ENCODE measurements around the gene PCDH18. TPM values are rescaled to one million over a fixed set of nuclear protein-coding genes. Genes with fewer than 3 reads are reported as not detected.

The PCDH18 gene
- total and polyA plus RNA-seq, 2 donors from 2014 or later = 2.2 to 10.1 TPM

DNA sequence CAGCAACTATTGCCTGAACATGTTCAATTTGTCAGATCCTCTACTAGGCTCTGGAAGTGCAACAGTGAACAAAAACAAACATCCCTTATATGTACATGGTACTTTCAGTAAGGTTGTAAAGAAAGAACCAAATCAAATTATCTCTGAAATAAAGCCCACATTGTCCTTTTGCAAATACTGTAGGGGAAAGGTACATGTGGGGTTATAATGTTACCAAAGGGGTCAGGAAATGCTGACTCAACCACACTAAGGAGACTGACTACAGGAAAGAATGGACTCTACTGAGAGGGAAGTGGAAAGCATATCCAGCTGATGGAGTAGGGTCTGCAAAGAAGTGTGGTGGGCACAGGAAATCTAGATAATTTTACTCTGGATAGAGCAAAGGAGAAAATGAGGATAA lies 61.5 kb downstream of the PCDH18 start:
- Histone ChIP-seq H3K36me3 (ENCODE audit: control insufficient read depth in 2 of 3, insufficient read depth in 3 of 3, low read length in 3 of 3) (no peaks in the 10 kb centered on the region), H3K9ac (ENCODE audit: low read length in 3 of 3) (no peak overlapping the region), H3K27ac (ENCODE audit: low read depth in 2 of 2, low read length in 2 of 2) (no peak overlapping the region), H3K4me1 (ENCODE audit: control insufficient read depth in 2 of 3, insufficient read depth in 2 of 3, low read depth in 1 of 3, low read length in 3 of 3) (no peaks in the 10 kb centered on the region), H3K9me3 (ENCODE audit: control insufficient read depth in 2 of 3, insufficient read depth in 1 of 3, low read length in 3 of 3) (peaks cover 0 to 4% (median 0%) of the 10 kb centered on the region in 3 donors), H3K27me3 (ENCODE audit: control insufficient read depth, insufficient read depth, low read length) (no peaks in the 10 kb centered on the region), H3K4me3 (ENCODE audit: low read length in 3 of 3) (no peak overlapping the region)
- no peak for DNase-seq
- intact Hi-C loops (cut with DNase I) = no loop called here
- FAIRE-seq = no peak
- TF ChIP-seq CTCF (IDR thresholded peaks at IDR 0.05; ENCODE audit: borderline replicate concordance, extremely low read depth, insufficient read depth) = no peak

All from kidney (tissue), 14 donors.